Measurements from ENCODE around the gene RASGRP2. TPM values are rescaled to one million over a fixed set of nuclear protein-coding genes. Genes with fewer than 3 reads are reported as not detected.
"Not testable (repeated sequence)": the region's sequence is repeated elsewhere in the genome, so short reads cannot be mapped to it uniquely, and the experiment has no call there.

The RASGRP2 gene
- total RNA-seq, 1 donor from 2014 or later, result 0.96 TPM

GRCh38 chr11:64705501-64705900 lies 38.4 kb downstream of the RASGRP2 start:
- TF ChIP-seq, protein P1, sequence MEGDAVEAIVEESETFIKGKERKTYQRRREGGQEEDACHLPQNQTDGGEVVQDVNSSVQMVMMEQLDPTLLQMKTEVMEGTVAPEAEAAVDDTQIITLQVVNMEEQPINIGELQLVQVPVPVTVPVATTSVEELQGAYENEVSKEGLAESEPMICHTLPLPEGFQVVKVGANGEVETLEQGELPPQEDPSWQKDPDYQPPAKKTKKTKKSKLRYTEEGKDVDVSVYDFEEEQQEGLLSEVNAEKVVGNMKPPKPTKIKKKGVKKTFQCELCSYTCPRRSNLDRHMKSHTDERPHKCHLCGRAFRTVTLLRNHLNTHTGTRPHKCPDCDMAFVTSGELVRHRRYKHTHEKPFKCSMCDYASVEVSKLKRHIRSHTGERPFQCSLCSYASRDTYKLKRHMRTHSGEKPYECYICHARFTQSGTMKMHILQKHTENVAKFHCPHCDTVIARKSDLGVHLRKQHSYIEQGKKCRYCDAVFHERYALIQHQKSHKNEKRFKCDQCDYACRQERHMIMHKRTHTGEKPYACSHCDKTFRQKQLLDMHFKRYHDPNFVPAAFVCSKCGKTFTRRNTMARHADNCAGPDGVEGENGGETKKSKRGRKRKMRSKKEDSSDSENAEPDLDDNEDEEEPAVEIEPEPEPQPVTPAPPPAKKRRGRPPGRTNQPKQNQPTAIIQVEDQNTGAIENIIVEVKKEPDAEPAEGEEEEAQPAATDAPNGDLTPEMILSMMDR (IDR thresholded peaks at IDR 0.05; ENCODE audit: insufficient read depth, low read length, poor library complexity, severe bottlenecking), result no peak
- DNase-seq (ENCODE audit: low read depth), result no peak
- Histone ChIP-seq H3K36me3 (ENCODE audit: control insufficient read depth, insufficient read depth, low read length) (no peaks in the 10 kb centered on the region), H3K27me3 (ENCODE audit: control insufficient read depth, insufficient read depth, low read length) (peaks cover 18% of the 10 kb centered on the region), H3K4me3 (ENCODE audit: low read depth, low read length) (no peak overlapping the region)

DNA sequence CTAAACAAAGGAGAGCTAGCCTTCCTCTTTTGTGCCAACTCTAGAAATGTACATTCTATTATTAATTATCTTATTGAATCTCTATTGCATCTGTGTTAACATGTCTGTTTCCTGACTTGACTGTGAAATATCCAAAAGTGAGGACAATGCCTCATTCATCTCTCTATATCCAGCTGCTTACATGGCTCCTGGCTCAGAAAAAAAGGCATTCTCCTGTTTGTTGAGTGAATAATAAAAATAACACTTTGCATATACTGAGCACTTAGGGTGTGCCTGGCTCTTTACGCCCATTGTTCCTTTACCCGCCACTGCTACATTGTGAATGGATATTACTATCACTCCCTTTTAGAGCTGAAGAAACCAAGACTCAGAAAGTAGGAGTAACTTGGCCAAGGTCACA lies 40.9 kb downstream of the RASGRP2 start:
- H3K27me3 ChIP-seq (ENCODE audit: control insufficient read depth, insufficient read depth, low read length), result peaks cover 18% of the 10 kb centered on the region
- TF ChIP-seq, protein P1 (IDR thresholded peaks at IDR 0.05; ENCODE audit: insufficient read depth, low read length, poor library complexity, severe bottlenecking), result no peak
- DNase-seq (ENCODE audit: low read depth), result no peak
- no peaks in the 10 kb centered on the region for H3K36me3 ChIP-seq (ENCODE audit: control insufficient read depth, insufficient read depth, low read length)
- no peak overlapping the region for H3K4me3 ChIP-seq (ENCODE audit: low read depth, low read length)

DNA sequence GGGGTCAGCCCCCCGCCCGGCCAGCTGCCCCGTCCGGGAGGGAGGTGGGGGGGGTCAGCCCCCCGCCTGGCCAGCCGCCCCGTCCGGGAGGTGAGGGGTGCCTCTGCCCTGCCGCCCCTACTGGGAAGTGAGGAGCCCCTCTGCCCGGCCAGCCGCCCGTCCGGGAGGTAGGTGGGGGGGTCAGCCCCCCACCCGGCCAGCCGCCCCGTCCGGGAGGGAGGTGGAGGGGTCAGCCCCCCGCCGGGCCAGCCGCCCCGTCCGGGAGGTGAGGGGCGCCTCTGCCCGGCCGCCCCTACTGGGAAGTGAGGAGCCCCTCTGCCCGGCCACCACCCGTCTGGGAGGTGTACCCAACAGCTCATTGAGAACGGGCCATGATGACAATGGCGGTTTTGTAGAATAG lies 42.0 kb downstream of the RASGRP2 start:
- not testable (repeated sequence) for H3K4me3 ChIP-seq (ENCODE audit: low read depth, low read length); H3K36me3 ChIP-seq (ENCODE audit: control insufficient read depth, insufficient read depth, low read length); DNase-seq (ENCODE audit: low read depth)
- H3K27me3 ChIP-seq (ENCODE audit: control insufficient read depth, insufficient read depth, low read length), result peaks cover 22% of the 10 kb centered on the region

DNA sequence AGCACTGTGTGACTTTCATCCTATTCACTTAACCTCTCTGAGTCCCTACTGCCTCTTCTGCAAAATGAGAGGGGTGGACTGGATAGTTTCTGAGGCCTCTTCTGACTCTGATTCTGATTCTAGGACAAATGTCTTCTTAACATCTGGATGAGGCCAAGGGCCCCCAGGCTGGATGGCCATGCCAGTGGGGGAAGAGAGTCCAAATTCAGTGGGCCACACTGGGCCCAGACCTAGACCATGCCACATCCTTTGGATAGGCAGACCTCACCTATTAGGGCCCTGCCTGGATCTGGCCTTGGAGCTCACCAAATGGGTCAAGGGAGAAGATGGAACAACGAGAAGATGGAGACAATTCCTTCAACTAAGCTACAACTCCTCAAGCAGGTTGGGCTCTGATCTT lies 45.5 kb downstream of the RASGRP2 start:
- H3K27me3 ChIP-seq (ENCODE audit: control insufficient read depth, insufficient read depth, low read length), result peaks cover 27% of the 10 kb centered on the region
- H3K4me3 ChIP-seq (ENCODE audit: low read depth, low read length), result no peak overlapping the region
- DNase-seq (ENCODE audit: low read depth), result no peak
- no peaks in the 10 kb centered on the region for H3K36me3 ChIP-seq (ENCODE audit: control insufficient read depth, insufficient read depth, low read length)
- TF ChIP-seq, protein P1 (IDR thresholded peaks at IDR 0.05; ENCODE audit: insufficient read depth, low read length, poor library complexity, severe bottlenecking), result no peak

DNA sequence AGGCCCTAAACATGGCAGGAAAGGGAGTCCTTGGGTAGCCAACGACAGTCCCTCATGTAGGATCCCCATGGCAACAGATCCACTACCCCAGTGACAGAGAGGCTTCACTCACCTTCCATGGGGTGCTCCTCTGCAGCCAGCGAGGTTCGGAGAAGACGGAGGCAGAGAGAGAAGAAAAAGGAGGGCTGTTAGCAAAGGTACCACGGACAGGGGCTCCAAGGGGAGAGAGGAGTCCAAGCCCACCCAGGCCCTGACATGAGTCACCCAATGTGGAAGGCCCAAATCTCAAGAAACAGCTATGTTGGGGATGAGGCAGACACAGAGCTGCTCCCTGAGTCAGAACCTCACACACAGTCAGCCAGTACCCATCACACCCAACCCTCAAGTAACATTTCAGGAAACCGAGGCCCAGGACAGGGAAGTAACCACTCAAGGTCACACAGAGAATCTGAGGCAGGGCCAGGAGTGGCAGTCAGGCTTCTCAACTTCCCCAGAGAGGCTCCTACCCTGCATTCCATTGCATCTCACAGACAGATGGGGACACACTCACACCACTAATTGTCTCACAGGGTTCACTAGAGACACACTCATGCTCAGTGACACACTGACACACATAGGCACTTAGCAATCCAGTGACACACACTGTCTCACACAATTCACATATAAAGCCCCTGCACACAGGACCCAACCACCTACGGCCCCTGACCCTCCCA lies 46.1 kb downstream of the RASGRP2 start:
- H3K27me3 ChIP-seq (ENCODE audit: control insufficient read depth, insufficient read depth, low read length), result peaks cover 31% of the 10 kb centered on the region
- H3K4me3 ChIP-seq (ENCODE audit: low read depth, low read length), result no peak overlapping the region
- TF ChIP-seq, protein P1 (IDR thresholded peaks at IDR 0.05; ENCODE audit: insufficient read depth, low read length, poor library complexity, severe bottlenecking), result no peak
- DNase-seq (ENCODE audit: low read depth), result no peak
- H3K36me3 ChIP-seq (ENCODE audit: control insufficient read depth, insufficient read depth, low read length), result no peaks in the 10 kb centered on the region

GRCh38 chr11:64696045-64696444 lies 47.9 kb downstream of the RASGRP2 start:
- DNase-seq (ENCODE audit: low read depth), result no peak
- Histone ChIP-seq H3K27me3 (ENCODE audit: control insufficient read depth, insufficient read depth, low read length) (peaks cover 43% of the 10 kb centered on the region), H3K36me3 (ENCODE audit: control insufficient read depth, insufficient read depth, low read length) (no peaks in the 10 kb centered on the region), H3K4me3 (ENCODE audit: low read depth, low read length) (no peak overlapping the region)
- TF ChIP-seq, protein P1 (IDR thresholded peaks at IDR 0.05; ENCODE audit: insufficient read depth, low read length, poor library complexity, severe bottlenecking), result no peak

Measured in kidney epithelial cell (primary cell).